Cardiac muscle cell (in vitro differentiated cells and primary cell): ENCODE results near the gene RABEP2. TPM values are rescaled to one million over a fixed set of nuclear protein-coding genes. Genes with fewer than 3 reads are reported as not detected.

ENCODE experiments used
- DNase-seq, 2 donors: peaks; one replicate each; pipeline versions ENCODE4 v3.0.0 to v3.0.0-alpha.2; 2010 to 2017; ENCODE audit warnings: low read depth in 1 of 2, low spot score in 1 of 2
- H3K27ac ChIP-seq: fragments of 200-600 bp; sonication (generic); 2 replicates; pipeline ENCODE4 v1.5.1; 2016
- H3K27me3 ChIP-seq: fragments of 200-600 bp; sonication (generic); 2 replicates; pipeline ENCODE4 v1.6.0; 2016; ENCODE audit warnings: control low read depth
- H3K36me3 ChIP-seq: fragments of 200-600 bp; sonication (generic); 2 replicates; pipeline ENCODE4 v1.5.1; 2016; ENCODE audit warnings: control low read depth
- H3K4me1 ChIP-seq: fragments of 200-600 bp; sonication (generic); 2 replicates; pipeline ENCODE4 v1.8.1; 2017; ENCODE audit warnings: low read depth, mild to moderate bottlenecking, mixed run types
- H3K4me3 ChIP-seq: fragments of 200-600 bp; sonication (generic); 2 replicates; pipeline ENCODE4 v1.5.1; 2016; ENCODE audit warnings: mild to moderate bottlenecking
- H3K9me3 ChIP-seq: fragments of 200-600 bp; sonication (generic); 2 replicates; pipeline ENCODE4 v1.5.1; 2017; ENCODE audit warnings: low read depth, mild to moderate bottlenecking, control low read depth
- polyA plus RNA-seq: library from polyadenylated mRNA; unstranded; fragments of >200 nt; fragmentation: Nextera tagmentation; extraction: Ambion mirVana; gene quantifications from 2 replicates; pipeline ENCODE4 v1.2.1, GENCODE V29; 2016
- total RNA-seq: library from RNA; depleted of rRNA; stranded (reverse); fragments of >200 nt; gene quantifications from 2 replicates; pipeline ENCODE4 v1.2.3, GENCODE V29; 2016
- TF ChIP-seq, protein P1 (sequence below): IDR thresholded peaks from 2 replicates; pipeline ENCODE4 v1.5.1; 2012; ENCODE audit warnings: low read depth, mild to moderate bottlenecking, low read length

The RABEP2 gene
- total and polyA plus RNA-seq, 2 experiments from 2014 or later = 34.4 to 87.3 TPM

DNA sequence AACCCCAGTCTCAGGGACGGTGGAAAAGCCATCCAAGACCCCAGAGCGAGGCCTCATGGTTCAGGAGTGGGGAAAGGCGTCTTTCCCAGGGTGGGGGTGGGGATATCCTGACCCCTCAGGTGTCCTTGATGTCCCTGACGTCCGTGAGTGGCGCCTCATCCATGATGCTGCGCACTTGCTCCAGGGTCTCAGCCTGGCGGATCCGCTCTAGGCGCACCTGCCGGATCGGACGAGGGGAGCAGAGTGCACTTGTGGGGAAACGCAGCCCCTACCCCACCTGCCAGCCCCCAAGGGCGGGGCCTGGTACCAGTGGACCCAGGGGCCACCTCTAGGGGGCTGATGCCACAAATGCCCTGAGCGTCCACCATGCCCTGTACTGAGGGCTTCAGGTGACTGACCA lies 20.2 kb downstream of the RABEP2 start:
- Histone ChIP-seq H3K4me1 (no peaks in the 10 kb centered on the region), H3K9me3 (no peaks in the 10 kb centered on the region), H3K36me3 (peaks cover 12% of the 10 kb centered on the region), H3K4me3 (no peak overlapping the region), H3K27ac (no peak overlapping the region), H3K27me3 (no peaks in the 10 kb centered on the region)
- TF ChIP-seq, protein P1, sequence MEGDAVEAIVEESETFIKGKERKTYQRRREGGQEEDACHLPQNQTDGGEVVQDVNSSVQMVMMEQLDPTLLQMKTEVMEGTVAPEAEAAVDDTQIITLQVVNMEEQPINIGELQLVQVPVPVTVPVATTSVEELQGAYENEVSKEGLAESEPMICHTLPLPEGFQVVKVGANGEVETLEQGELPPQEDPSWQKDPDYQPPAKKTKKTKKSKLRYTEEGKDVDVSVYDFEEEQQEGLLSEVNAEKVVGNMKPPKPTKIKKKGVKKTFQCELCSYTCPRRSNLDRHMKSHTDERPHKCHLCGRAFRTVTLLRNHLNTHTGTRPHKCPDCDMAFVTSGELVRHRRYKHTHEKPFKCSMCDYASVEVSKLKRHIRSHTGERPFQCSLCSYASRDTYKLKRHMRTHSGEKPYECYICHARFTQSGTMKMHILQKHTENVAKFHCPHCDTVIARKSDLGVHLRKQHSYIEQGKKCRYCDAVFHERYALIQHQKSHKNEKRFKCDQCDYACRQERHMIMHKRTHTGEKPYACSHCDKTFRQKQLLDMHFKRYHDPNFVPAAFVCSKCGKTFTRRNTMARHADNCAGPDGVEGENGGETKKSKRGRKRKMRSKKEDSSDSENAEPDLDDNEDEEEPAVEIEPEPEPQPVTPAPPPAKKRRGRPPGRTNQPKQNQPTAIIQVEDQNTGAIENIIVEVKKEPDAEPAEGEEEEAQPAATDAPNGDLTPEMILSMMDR = no peak
- DNase-seq = no peak

DNA sequence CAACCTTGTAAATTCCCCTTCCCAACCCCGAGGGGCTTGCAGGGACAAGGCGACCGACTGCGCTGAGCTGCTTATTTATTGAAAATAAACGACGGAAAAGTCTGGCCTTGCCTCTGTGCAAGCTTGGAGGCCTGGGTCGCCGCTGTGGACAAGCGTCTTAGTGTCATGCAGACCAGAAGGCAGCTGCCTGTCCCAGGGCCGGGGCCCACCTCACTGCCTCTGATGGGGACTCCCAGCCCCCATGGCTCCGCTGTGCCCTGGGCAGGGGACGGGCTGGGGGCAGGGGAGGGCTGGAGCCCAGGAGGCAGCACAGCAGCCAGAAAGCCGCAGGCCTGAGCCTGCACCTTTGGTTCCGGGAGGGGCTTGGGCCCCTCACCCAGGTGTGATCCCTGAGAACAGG lies 20.7 kb downstream of the RABEP2 start:
- TF ChIP-seq, protein P1 = no peak
- no peaks in the 10 kb centered on the region for H3K9me3 ChIP-seq
- no peaks in the 10 kb centered on the region for H3K4me1 ChIP-seq
- H3K27me3 ChIP-seq = no peaks in the 10 kb centered on the region
- DNase-seq = no peak
- no peak overlapping the region for H3K4me3 ChIP-seq
- no peak overlapping the region for H3K27ac ChIP-seq
- peaks cover 12% of the 10 kb centered on the region for H3K36me3 ChIP-seq

DNA sequence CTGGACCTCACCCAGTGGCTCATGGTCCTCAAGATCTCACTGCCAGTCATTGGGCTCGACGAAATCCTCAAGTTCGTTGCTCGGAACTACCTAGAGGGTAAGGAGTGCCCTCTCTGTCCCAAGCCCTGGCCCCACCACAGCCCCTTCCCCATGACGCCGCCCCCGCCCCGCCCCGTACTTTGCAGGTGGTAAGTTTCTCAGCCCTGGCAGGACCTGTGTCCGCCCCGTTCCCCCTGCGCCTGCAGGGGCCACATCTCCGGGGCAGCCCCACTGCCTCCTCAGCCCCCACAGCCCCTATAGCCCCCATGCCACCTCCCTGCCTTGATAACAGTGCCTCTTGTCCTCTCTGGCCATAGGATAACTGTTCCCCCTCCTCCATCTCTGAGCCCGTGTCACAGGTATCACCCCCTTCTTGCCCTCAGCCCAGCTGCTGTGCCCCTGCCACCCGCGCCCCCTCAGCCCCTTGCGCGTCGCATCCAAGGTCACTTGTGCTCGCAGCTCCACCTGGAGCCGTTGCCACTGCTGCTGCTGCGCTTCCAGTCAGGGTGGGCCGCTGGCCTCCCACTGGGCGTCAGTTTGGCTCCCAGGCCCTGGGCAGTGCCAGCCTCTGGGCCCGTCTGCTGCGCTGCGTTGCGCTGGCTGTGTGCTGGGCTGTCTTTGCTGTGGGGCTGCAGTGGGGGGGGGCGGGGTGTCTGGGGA lies 21.5 kb downstream of the RABEP2 start:
- no peak for DNase-seq
- H3K4me3 ChIP-seq = no peak overlapping the region

DNA sequence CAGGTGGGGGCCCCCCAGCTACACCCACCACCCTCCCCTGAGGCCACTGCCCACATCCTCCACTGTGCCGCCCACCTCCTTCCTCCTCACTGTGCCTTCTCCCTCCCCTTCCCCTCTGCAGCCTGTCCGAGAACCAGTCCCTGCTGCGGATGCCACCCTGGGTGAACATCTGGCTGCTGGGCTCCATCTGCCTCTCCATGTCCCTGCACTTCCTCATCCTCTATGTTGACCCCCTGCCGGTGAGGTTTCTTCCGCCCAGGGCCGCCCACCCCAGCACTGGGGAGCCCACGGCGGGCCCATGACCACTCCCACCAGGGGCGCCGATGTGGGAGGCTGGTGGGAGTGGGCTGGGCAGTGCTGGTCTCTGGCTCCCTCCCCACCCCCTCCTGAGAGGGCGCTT lies 22.1 kb downstream of the RABEP2 start:
- Histone ChIP-seq H3K4me1 (no peaks in the 10 kb centered on the region), H3K27ac (no peak overlapping the region), H3K27me3 (no peaks in the 10 kb centered on the region), H3K4me3 (no peak overlapping the region), H3K36me3 (peaks cover 6% of the 10 kb centered on the region), H3K9me3 (no peaks in the 10 kb centered on the region)
- no peak for DNase-seq
- TF ChIP-seq, protein P1 = no peak

More for the DNA sequence above, 21.5 kb downstream of the RABEP2 start:
- Histone ChIP-seq H3K36me3 (peaks cover 11% of the 10 kb centered on the region), H3K4me1 (no peaks in the 10 kb centered on the region), H3K9me3 (no peaks in the 10 kb centered on the region), H3K27ac (no peak overlapping the region), H3K27me3 (no peaks in the 10 kb centered on the region)
- TF ChIP-seq, protein P1 = no peak

DNA sequence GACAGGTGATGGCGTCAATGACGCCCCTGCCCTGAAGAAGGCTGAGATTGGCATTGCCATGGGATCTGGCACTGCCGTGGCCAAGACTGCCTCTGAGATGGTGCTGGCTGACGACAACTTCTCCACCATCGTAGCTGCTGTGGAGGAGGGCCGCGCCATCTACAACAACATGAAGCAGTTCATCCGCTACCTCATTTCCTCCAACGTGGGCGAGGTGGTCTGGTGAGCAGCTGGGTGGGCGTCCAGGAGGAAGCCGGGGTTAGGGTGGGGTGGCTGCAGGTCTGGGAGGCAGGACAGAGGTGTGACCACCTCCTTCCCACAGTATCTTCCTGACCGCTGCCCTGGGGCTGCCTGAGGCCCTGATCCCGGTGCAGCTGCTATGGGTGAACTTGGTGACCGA lies 23.2 kb downstream of the RABEP2 start:
- H3K27ac ChIP-seq = no peak overlapping the region
- peaks cover 2% of the 10 kb centered on the region for H3K36me3 ChIP-seq
- H3K27me3 ChIP-seq = no peaks in the 10 kb centered on the region
- no peaks in the 10 kb centered on the region for H3K4me1 ChIP-seq
- no peak for DNase-seq
- TF ChIP-seq, protein P1 = no peak
- no peak overlapping the region for H3K4me3 ChIP-seq
- no peaks in the 10 kb centered on the region for H3K9me3 ChIP-seq

DNA sequence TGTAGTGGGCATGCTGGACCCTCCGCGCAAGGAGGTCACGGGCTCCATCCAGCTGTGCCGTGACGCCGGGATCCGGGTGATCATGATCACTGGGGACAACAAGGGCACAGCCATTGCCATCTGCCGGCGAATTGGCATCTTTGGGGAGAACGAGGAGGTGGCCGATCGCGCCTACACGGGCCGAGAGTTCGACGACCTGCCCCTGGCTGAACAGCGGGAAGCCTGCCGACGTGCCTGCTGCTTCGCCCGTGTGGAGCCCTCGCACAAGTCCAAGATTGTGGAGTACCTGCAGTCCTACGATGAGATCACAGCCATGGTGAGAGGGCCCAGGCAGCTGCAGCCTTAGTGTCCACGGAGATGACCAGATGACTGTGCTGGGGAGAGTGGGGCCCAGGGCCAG lies 24.4 kb downstream of the RABEP2 start:
- no peak for DNase-seq
- Histone ChIP-seq H3K27me3 (no peaks in the 10 kb centered on the region), H3K4me3 (no peak overlapping the region), H3K36me3 (no peaks in the 10 kb centered on the region), H3K9me3 (no peaks in the 10 kb centered on the region), H3K4me1 (no peaks in the 10 kb centered on the region), H3K27ac (no peak overlapping the region)
- TF ChIP-seq, protein P1 = no peak
